ENCODE measurements around the gene CPPED1. TPM values are rescaled to one million over a fixed set of nuclear protein-coding genes. Genes with fewer than 3 reads are reported as not detected.
A peak's percentile ranks its signal among the peaks of the same experiment; 100 is the strongest.

CPPED1 gene
- polyA plus RNA-seq, 3 donors = 100 to 292 (median 259) TPM

GRCh38 chr16:12614662-12615278 is 188.9 kb downstream of the CPPED1 start:
- Mint-ChIP-seq H3K27me3 (ENCODE audit: low read depth in 3 of 3) (peaks cover 5 to 9% (median 7%) of the 10 kb centered on the region in 3 donors), H3K4me1 (peaks cover 1% of the 10 kb centered on the region), H3K27ac (peak overlapping the region in 1 of 7 donors; percentile 59), H3K9me3 (peaks cover 0 to 11% (median 0%) of the 10 kb centered on the region in 7 donors), H3K4me3 (peak overlapping the region in 1 of 2 donors; percentile 54), H3K36me3 (peaks cover 0 to 50% of the 10 kb centered on the region in 2 donors)
- WGBS (ENCODE audit: insufficient coverage) = 94% methylated on average over 2 of the region's 7 CpGs
- DNase-seq = no peak
- H3K27me3 ChIP-seq (ENCODE audit: control insufficient read depth in 2 of 2, insufficient read depth in 2 of 2, low read length in 2 of 2) = no peaks in the 10 kb centered on the region
- H3K4me2 ChIP-seq (replicated peaks; ENCODE audit: extremely low read depth, low read length, poor library complexity, severe bottlenecking) = no peak overlapping the region
- no peaks in the 10 kb centered on the region for H4K20me1 ChIP-seq (ENCODE audit: insufficient read depth, low read length)
- no peaks in the 10 kb centered on the region for H3K36me3 ChIP-seq (replicated peaks in 1 of 2; ENCODE audit: control insufficient read depth in 1 of 2, insufficient read depth in 2 of 2, low read length in 2 of 2)
- no peak overlapping the region for H3K9ac ChIP-seq (ENCODE audit: insufficient read depth, low read length, poor library complexity, severe bottlenecking)
- no peaks in the 10 kb centered on the region for H3K79me2 ChIP-seq (ENCODE audit: insufficient read depth, low read length)
- H3K4me1 ChIP-seq (ENCODE audit: control insufficient read depth in 1 of 2, insufficient read depth in 2 of 2, low read length in 2 of 2) = no peaks in the 10 kb centered on the region
- TF ChIP-seq CTCF (IDR thresholded peaks at IDR 0.05) = no peak
- H2AFZ ChIP-seq (ENCODE audit: insufficient read depth, low read depth, low read length, poor library complexity, severe bottlenecking) = no peak overlapping the region
- intact Hi-C loops (cut with micrococcal nuclease) = no loop called here
- H3K27ac ChIP-seq (ENCODE audit: low read depth in 1 of 2, low read length in 2 of 2) = no peak overlapping the region
- H3K9me3 ChIP-seq (replicated peaks in 1 of 2; ENCODE audit: control insufficient read depth in 1 of 2, insufficient read depth in 1 of 2, low read length in 2 of 2) = no peaks in the 10 kb centered on the region
- no peak overlapping the region for H3K4me3 ChIP-seq (replicated peaks in 1 of 3; ENCODE audit: low read depth in 2 of 3, low read length in 3 of 3)

- peak overlapping the region in 1 of 2 donors; percentile 54 for H3K4me3 Mint-ChIP-seq
- Histone ChIP-seq H3K4me3 (replicated peaks in 1 of 3; ENCODE audit: low read depth in 2 of 3, low read length in 3 of 3) (no peak overlapping the region), H3K4me2 (replicated peaks; ENCODE audit: extremely low read depth, low read length, poor library complexity, severe bottlenecking) (no peak overlapping the region), H3K36me3 (replicated peaks in 1 of 2; ENCODE audit: control insufficient read depth in 1 of 2, insufficient read depth in 2 of 2, low read length in 2 of 2) (no peaks in the 10 kb centered on the region), H3K9ac (ENCODE audit: insufficient read depth, low read length, poor library complexity, severe bottlenecking) (no peak overlapping the region), H3K4me1 (ENCODE audit: control insufficient read depth in 1 of 2, insufficient read depth in 2 of 2, low read length in 2 of 2) (no peaks in the 10 kb centered on the region), H2AFZ (ENCODE audit: insufficient read depth, low read depth, low read length, poor library complexity, severe bottlenecking) (no peak overlapping the region), H3K9me3 (replicated peaks in 1 of 2; ENCODE audit: control insufficient read depth in 1 of 2, insufficient read depth in 1 of 2, low read length in 2 of 2) (no peaks in the 10 kb centered on the region), H3K27me3 (ENCODE audit: control insufficient read depth in 2 of 2, insufficient read depth in 2 of 2, low read length in 2 of 2) (no peaks in the 10 kb centered on the region), H4K20me1 (ENCODE audit: insufficient read depth, low read length) (no peaks in the 10 kb centered on the region), H3K27ac (ENCODE audit: low read depth in 1 of 2, low read length in 2 of 2) (no peak overlapping the region), H3K79me2 (ENCODE audit: insufficient read depth, low read length) (no peaks in the 10 kb centered on the region)
- no peak for TF ChIP-seq CTCF (IDR thresholded peaks at IDR 0.05)
- peaks cover 1% of the 10 kb centered on the region for H3K4me1 Mint-ChIP-seq
- H3K36me3 Mint-ChIP-seq = peaks cover 0 to 49% of the 10 kb centered on the region in 2 donors
- 91% methylated on average over 8 of the region's 14 CpGs for WGBS (ENCODE audit: insufficient coverage)
- intact Hi-C loops (cut with micrococcal nuclease) = no loop called here
- peaks cover 5 to 8% (median 7%) of the 10 kb centered on the region in 3 donors for H3K27me3 Mint-ChIP-seq (ENCODE audit: low read depth in 3 of 3)
- peak overlapping the region in 1 of 7 donors; percentile 59 for H3K27ac Mint-ChIP-seq
- no peak for DNase-seq
- peaks cover 0 to 10% (median 3%) of the 10 kb centered on the region in 7 donors for H3K9me3 Mint-ChIP-seq
Observed at GRCh38 chr16:12613992-12614661, 189.6 kb downstream of the CPPED1 start.
